ENCODE measurements around the gene FAM186B.

The FAM186B gene

DNA sequence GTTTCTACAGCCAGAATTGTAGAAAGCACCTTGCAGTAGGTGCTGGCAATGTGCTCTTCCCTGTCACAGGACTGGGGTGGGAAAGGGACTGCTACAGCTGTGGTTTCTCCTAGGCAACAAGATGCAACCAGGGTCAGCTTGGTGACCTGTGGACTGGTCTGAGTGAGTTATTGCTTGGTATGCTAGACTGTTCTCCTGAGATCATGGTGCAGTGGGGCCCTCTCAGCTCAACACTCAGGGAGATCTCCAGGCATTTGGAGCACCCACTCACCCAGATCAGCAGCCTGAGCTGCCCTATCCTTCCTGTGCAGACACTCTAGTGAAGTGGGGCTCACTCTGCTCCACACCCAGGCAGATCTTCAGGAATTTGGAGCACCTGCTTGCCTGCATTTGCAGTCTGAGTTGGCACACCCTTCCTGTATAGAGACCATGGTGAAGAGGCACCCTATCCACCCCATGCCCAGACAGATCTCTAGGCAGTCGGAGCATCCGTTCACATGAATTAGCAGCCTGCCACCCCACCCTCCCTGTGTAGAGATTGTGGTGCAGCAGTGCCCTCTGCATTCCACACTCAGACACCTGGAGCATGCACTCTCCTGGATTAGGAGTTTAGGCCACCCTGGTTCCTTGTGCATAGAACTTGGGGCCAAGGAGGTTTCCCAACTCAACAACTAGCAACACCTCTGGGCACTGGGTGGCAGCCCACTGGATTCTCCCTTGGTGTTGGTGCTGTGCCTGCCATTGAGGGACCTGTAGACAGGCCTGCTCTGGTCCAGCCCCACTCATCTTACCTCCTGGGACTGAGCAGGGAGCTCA lies 3.8 kb upstream of the FAM186B start:
- DNase-seq = no peak

DNA sequence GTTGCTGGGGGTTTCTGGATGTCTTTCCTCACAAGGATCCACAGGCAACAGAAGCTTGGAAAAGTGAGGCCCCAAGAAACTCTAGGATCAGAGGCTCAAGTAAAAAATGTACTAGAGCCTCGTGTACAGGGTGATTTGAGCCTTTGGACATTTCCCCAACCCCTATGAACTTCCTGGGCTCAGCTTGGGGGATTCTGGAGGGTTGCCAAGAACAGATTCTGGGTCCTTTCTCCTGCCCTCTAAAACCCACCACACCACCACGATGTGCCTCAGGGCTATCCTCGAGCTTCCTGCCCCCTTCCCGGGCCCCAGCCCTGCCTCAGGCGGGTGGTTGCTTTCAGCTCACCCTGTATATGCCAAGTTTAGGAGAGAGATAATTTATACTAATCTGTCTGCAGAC lies 583 bp downstream of the FAM186B start:
- no peak for DNase-seq

DNA sequence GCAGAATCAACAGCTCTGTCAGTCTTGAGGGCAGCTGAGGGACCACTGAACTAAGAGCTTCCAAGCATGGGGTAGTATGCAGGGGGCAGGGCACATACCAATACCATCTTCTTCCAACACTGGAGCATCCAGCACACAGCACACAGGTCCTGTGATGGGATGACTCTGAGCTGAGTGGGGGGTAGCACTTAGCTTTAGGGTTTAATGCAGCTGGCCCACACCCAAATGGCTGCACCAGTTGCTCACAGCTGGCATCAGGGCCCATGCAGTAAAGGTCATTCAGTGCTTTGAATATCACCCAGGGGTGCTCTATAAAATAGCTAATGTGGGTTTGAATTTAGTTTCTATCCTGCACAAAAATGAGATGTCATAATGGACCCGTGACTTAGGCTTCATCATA lies 1.7 kb downstream of the FAM186B start:
- no peak for DNase-seq

DNA sequence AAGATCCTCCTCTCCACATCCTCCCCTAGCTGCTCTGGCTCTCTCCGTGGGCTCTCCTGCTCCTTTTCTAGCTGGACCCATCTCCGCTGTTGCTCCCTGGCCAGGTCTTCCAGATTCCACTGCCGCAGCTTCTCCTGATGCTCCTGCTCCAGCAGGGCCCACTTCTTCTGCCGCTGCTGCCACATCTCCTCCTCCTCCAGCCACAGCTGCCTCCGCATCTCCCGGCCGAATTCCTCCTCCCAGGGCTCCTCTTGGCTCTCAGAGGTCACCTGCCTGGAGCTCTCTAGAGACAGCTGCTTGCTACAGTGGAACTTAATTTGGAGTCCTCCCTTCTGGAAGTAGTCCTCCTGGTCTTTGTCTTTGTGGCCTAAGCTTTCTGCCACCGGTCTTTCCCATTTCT lies 5.5 kb downstream of the FAM186B start:
- DNase-seq = no peak

DNA sequence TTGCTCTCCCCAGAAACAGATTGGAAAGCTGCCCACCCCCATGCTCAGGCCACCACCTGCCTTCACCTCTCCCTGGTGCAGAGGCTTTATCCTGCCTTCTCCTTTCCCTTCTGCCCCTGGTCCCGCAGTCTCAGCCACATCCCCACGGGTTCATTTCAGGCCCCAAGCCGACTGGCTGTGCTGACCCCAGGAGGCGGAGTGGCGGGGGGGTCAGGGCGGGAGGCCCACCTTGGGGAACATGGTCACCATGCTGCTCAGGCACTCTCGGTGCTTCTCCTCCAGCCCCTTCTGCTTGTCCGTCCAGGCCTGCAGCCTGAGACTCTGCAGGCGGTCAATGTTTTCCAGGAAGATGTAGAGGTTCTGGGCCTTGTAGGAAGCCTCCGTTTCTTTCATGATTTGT lies 6.9 kb downstream of the FAM186B start:
- DNase-seq = no peak

DNA sequence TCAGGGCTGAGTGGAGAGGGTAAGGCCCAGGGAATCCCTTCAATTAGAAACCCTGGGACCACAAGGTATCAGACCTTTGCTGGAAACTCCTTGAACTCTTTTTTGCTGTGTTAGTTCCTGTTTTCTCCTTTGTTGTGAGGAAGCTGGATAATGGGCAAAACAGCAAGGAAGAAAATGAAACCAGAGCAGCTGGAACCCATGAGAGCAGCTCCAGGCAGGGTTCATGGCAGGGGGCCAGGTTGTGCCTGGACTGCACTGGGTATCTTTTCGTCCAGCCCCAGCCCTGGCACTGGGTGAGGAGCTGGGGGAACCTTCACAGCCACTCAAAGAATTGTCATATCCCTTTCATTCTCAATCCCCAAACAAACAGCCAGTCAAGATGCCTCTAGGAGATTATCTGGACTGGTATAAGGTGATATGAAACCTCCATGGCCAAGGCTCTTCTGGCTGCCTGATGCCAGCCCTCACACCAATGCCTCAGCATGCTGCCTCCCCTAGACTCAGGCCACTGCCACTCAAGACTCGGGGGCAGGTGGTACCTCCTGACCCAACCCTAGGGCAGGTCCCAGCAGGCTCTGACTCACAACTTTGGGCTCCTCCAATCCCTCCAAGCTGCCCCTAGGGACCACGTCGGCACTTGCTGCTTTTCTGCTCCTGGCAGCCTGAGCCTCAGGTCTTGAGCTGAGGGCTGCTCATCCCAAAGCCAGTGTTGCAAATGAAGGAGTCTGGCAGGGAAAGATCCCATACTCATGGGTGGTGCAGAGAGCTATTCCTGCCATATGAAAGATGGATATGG lies 16.5 kb downstream of the FAM186B start:
- peak; percentile 18 for DNase-seq

DNA sequence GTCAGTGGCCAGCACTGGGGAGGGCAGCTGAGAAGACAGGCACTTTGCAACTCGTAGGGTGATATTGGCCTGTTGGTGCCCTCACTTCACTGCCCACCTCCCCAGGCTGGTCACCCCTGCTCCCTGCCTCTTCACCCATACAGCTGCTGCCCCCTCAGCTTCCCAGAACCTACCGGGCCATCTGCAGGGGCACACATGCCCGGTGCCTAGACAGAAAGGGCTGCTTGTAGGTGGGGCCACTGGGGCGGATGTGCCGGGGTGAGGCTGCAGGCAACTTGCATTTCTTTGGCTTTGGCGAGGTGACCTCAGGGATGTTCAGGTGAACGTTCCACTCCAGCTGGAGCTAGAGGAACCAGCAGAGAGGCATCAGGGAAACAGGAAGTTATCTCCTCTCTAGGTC lies 17.2 kb downstream of the FAM186B start:
- no peak for DNase-seq

DNA sequence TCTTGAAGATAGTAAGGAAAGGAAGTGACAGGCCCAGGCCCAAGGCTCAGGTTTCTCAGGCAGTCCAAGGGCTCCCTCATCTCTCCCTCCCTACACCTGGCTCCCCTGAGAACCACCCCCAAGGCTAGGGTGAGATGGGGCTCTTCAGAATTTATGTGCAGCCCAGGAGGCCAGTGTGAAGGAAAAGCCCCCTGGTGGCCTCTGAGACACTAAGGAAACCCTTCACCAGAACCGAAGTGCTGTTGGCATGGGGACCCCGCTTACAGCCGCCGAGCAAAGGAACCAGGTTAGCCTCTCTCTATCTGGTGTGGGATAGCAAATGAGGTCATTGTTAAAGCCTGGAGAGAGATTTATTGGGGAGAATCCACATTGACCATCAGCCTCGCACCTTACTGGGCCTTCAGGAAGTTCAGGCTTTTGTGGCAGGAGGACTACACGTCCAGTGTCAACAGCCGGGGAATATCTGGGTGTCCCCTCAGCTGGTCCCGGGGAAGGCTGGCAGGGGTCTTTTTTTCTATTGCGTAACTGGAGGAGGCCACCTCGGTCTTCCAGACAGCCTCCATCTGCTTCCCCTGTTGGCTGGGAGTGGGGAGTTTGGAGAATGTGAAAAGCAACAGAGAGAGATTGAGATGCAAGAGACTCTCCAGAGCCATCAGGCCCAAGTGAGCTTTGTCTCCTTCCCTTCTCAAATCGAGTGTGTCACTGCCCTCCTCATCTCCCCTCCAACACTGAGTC lies 18.1 kb downstream of the FAM186B start:
- no peak for DNase-seq

DNA sequence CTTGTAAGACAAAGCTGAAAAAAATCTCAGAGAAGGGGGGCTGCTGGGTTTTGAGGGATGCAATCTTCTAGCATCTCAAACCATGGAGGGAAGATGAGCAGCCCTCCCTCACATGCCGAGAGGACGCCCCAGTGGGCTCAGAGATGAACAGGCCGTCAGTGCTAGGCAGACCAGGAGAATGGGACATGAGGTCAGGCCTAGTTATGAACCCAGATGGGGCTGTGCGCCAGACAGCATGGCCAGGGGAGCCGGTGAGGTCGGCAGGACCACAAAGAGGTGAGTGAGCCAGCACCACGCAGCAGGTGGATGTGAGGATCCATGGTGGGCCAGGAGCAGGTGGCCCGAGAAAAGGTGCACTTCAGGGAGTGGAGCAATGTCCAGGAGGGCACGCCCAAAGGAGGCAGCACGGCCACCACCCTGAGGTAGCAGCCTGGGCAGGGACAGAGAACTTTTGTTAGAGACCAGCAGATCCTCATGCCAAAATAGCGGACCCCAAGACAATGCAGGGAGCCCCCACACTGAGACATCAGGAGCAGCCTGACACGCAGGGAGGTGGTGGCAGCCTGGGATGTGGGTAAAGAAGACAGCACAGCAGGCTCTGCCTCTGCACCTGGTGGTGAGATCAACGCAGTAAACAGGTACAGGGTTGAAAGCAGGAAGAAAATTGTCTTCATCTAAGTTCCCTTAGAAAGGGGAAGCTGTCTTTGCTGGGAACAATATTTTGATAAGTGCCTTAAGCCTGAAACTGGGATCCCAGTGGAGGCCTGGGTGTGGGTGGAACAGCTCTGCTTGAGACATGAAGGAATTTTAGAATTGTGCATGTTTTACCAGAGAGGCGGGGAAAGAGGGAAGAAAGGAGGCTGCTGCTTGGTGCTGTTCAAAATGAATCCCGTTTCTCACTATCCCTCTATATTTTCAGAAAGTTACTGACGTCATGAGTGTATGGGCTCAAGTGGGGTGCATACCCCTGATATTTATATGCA lies 19.7 kb downstream of the FAM186B start:
- no peak for DNase-seq

DNA sequence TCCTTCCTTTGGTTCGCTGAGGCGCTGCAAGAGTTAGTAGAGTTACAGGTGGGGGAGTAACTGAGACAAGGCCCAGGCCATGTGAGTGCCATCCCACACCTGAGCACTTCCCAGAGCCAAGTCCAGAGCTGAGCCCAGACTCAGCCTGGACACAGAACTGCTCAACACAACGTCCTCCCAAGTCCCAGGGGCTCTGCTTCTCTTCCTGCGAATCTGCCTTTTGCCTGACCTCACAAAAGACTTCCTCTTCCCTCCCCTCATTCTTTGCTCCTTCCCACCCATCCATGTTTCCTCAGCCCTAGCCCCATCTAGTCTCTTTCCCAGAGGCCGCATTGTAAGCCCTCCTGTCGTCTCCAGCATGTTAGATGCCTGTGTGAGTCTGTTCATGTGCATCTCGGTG lies 20.8 kb downstream of the FAM186B start:
- no peak for DNase-seq

DNA sequence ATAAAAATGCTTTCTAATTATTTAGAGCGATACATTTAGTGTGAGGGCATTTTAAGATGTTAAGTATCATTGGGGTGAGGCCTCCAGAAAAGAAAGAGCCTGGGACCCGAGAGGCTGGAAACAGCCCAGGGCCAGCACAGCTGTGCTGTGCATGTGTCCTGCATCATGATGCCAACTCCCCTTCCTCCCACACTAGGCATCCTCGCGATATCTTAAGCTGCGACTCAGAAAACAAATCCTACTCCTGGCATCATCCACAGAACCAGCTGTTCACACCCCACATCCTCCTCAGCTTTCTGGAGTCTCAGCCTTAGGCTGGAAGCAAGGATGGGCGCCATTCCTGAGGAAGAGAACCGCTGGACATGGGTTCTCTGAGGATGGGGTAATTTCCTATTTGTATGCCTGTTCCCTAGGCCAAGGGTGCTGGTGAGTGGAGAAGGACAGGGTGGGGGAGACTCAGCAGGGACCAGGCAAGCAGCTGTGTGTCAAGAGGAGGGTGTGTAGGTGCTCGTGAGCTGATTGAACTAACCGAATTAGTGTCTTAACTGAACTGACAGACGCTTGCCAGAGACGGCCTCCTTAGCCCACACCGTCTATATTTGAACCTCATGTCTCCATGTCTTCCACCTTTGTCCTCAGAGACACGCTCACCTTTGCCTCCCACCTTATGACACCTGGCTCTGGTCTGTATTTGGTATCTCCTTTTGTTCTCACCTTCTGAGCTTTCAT lies 21.9 kb downstream of the FAM186B start:
- no peak for DNase-seq

DNA sequence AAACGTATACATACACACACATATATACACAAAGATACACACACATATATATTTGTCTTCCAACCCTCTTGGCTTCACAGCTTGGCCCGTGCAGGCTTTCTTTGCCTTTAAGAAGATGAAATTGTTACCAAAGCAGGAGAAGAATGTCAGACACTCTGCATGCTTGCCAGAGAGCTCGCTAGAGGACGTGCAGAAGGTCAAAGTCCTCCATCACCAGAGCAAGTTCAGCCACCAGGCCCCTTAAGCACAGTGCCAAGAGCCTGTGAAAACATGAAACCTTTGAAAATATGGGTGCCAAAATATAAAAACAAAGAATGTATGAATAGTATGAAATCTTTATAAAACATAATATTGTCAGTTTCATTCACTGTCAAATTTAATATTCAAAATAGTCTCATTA lies 22.6 kb downstream of the FAM186B start:
- no peak for DNase-seq

DNA sequence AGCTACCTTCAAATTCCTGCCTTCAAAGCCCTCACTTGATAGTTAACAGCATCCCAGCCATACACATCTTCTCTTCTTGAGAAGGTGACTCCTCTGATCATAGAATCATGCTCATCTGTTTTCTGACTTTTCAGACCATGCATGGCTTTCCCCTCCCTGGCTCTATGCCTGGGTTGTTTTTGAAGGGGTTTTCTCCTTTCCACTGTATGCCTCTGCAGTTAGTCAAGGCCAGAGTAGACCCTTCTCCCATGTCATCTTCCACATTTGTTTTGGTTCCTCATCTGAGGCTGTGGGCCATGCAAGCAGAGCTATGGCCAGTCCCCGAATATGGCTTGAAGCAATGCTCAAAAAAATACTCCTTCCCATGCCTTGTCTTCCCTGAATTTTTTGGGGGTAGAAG lies 23.2 kb downstream of the FAM186B start:
- no peak for DNase-seq

DNA sequence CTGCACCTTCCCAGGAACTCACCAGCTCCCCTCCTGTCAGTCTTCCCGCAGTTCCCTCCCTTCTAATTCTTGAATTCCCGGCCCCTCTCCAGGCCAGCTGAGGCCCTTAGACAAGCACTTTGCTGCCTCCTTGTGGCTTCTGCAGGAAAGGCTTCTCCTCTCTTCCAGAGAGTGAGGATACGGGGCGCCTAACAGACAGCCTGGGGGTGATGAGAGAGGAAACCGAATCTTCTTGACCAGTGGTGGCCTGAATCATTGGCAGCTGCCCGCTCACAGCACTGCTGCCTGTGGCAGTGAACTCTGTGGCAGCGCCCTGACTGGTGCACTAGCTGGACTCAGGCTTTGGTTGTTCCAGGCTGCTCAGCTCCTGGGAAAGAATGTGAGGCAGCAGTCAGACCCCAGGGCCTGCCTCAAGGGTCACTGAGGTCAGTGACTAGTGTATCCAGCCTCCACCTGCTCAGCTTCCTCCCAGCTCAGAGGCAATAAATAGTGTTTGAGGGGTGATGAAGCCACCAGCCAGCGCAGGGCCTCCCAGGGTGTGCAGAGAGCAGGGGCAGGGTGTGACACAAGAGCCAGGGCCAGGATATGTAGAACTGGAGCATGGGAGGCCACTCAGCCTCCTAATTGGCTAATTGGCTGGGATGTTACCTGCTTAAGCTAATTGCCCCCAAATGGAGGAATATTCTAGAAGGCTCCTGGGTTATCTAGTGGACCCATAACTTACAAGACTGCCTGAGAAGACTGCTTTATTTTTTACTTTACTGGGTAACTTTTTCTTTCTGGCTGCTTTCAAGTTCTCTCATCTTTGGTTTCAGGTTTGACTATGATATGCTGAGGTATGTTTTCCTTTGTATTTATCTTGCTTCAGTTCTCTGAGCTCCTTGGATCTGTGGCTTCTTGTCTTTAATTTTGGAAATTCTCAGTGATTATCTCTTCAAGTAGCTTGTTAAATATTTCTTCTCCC lies 24.6 kb downstream of the FAM186B start:
- peak; percentile 67 for DNase-seq

DNA sequence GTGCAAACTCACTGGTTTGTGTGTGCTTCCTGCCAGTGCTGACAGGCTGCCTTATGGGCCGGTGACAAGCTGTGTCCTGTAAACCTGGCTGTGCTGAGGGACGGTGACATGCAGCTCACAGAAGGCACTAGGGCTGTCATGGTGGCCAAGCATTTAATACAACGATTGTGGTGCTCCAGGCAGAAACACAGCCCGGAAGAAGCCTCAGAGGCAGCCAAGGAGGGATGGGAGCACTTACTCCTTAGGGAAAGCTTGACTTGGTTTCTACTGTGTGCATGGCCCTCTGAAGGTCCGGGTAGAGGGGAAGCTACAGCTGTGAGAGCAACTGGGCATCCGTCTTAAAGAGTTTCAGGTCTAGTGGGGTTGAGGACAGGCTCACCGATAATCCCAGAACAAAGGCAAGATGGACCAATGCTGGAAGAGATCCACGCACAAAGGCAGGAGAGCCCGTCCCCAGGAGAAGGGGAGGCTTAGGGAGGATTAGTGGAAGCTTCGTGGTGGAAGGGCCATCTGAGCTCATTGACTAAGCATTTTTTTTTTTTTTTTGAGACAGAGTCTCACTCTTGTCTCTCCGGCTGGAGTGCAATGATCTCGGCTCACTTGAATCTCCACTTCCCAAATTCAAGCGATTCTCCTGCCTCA lies 26.8 kb downstream of the FAM186B start:
- DNase-seq = no peak

DNA sequence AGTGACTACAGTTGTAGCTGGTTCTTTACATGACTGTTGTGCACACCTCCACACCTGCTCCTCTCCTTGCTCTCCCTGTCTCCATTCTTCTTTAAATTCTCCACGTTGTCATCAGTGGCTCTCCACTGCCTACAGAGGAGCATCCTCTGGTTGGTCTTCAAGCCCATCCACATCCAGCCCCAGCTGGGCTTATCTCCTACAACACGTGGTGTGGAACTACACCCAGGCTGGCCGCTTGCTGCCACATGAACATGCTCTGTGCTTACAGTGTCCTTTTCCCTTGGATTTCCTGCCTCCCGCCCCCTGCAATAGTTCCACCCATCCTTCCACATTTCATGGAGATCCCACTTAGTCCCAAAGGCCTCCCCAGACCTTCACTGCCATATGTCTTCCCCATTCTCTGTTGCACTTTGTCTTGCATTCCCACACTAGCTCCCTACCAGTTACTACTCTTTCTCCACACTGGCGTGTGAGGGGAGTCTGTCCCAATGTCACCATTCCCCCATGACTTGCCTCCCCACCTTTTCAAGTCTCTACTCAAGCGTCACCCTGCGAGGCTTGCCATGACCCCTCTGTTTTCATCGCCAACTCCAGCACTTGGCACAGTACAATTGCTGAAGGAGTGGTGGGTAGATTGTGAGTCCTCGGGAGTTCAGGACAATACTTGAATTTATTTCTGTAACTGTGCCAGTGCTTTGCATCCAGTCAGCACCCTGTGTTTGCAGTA lies 27.7 kb downstream of the FAM186B start:
- no peak for DNase-seq

DNA sequence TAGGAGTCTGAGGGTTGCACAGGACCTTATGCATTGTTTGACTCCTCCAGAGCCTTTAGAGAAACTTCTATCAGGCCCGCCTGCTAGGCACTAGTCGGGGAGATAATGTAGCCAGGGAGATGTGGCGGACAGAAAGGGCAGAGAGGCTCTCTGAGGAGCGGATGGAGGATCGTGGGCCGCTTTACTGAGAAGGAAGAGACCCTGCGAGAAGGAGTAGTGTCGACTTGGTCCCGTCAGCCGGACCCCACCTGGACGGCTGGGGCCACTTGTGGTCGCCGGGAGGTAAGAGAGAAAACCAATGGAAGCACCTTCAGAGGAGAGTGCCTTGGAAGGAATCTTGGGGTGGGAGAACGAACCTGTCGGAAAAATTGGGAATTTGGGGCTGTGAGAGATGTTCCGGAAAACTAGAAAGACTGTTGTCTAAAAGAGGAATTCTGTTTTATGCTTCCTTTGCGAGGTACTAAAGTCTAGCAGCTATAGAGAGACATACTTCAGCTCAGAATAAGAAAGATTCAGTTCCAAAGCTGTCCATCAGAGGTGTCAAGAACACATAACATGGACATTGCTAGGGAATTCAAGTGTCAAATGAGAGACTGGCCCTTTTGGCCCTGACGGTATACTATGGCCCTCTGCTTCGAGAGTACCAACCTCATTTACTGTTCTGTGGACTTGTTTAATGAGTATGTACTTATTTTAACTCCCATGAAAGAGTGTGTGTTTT lies 36.8 kb downstream of the FAM186B start:
- DNase-seq = no peak

DNA sequence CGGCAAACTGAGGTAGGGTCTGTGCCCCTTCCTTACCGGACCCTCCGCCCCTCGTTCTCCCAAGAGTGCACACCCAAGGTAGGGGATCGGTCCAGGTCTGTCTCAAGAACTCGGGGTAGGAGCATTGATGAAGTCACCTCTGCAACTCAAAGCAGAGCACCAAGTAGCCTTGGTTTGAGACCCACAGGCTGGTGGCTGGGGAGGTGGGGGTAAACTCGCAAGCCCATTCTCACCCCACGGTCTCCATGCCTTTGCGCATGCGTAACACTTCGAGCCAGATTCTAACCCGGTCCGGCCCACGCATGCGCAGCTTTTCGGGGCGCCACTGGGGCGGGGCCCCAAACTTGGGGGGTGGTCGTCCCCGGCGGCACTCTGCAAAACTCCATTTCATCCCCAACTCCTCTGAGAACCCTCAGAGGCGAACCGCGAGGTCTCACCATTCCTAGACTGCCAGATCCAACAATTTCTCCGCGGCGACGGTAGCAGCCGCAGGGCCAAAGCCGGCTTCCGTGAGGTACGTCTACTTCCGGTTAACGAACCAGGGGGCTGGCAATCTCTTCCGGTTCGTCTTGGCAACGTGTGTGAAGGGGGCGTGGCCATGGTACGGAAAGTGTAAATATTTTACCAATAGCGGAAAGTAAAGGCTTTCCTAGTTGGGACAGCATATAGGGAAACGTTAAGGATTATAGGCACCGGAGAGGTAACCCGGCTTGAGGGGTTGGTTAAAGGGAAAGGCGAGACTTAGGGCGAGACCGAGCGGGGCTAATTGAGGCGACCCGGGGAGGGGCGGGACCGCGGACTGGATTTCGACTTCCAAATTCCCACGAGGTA lies 37.6 kb downstream of the FAM186B start, which contains the start of gene MCRS1:
Gene MCRS1, minus strand, starts transcription at position 532 of the 831 bp plus-strand sequence. CDS start 1,411 bp downstream, outside the sequence.
- peak; percentile 90 for DNase-seq

All from NCI-H2171 (cell line).